Fibroblast of skin of abdomen (primary cell): ENCODE measurements around the gene FBXO4.

Experiments
- DNase-seq: peaks from one replicate; pipeline ENCODE4 v3.0.0-alpha.2; 2013

Gene FBXO4

DNA sequence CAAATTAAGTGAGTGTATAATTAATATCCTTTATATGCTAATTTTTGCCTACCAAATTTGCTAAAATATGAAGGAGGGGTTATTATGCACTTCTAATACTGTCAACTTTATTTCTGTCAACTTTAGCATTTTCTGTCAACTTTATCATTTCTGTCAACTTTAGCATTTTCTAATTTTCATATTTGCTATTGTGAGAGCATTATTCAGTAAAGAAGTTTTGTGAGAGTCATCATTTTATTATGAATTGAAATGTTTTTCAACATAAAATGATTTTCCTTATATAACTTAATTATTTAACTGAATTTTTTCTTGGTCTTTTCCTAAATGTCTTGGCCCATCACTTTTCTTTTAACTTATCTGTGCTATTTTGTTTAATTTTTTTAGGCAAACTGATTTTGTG, 58.2 kb downstream of the FBXO4 start:
- DNase-seq, result no peak

DNA sequence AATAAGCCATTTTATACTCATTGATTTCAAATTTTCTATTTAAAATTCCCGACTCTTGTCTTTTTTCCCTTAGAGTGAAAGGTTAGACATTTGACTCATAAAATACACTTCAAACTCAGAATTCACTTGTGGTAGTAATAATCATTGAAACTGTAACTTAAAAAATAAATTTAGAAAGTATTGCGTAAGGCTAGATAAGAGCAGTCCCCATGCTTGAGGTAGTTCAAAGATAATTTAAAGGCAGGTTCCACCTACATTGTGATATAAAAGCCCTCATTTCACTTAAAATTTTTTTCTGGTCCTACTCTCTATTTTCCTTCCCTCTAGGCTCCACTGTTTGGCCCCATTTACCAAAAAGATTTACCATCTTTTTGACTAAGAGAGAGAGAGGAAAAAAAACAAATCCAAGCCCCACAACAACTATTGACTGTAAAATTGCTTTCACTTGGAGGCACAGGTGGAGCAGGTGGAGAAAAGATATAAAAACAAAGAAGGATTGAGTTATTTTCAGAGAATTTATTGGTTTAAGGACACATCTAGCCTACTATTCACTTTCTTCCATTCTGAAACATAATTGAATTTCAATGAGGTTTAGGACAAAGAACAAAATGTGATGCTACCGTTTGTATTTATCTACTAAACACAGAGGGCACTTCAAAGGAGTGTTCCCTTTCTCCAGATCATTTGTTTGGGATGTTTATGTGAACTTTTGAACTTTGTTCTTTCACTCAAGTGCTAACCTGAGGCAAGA, 61.0 kb downstream of the FBXO4 start:
- DNase-seq, result no peak
